GM21423 (cell line): ENCODE results near the gene GPR108.
"Not testable (repeated sequence)": the region's sequence is repeated elsewhere in the genome, so short reads cannot be mapped to it uniquely, and the experiment has no call there.

Source experiments
- ATAC-seq: cut with Tn5 transposase; IDR thresholded peaks from one replicate; pipeline ENCODE4 v1.9.1; 2021; ENCODE audit warnings: mild to moderate bottlenecking, moderate library complexity; ENCODE audit not compliant: unreplicated experiment

The GPR108 gene

GRCh38 chr19:6721138-6721474, 16.3 kb downstream of the GPR108 start:
- no peak for ATAC-seq

DNA sequence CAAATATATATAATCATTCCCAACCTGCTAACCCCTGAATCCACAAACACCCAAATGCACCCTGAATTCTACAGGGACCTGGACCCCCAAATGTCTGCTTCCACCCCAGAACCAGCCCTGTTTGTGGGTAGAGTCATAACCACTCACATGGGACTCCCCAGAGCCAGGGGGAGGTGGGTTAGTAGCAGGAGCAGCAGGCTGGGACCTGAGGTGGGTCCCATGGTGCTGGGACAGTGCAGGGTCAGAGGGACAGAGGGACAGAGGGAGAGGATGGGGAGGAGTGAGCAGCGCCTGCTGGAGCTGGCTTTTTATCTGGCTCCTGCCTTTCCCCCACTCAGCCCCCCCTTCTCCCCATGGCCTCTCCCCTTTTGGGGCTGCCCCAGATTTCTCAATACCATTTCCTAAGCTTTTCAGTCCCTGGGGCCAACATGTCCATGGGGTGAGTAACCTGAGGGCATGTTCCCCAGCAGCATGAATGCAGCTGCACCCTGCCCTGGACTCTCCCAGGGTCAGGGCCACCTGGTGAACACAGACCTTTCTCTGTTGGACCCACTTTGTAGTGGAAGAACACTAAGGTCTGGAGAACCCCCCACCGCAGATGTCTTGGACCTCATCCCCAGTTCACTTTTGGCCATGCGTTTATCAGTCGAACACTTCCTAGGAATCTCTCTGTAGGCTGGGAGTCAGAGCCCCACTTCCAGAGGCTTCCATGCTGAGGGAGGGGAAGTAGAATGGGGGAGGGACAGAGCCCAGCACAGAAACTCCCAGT, 16.8 kb downstream of the GPR108 start, which contains the start of gene C3:
Gene C3, minus strand, starts transcription at position 282 of the 769 bp plus-strand sequence. Its CDS starts 61 bp downstream, at position 221.
- no peak for ATAC-seq

- no peak for ATAC-seq
Observed at GRCh38 chr19:6719992-6720368, 17.4 kb downstream of the GPR108 start.

DNA sequence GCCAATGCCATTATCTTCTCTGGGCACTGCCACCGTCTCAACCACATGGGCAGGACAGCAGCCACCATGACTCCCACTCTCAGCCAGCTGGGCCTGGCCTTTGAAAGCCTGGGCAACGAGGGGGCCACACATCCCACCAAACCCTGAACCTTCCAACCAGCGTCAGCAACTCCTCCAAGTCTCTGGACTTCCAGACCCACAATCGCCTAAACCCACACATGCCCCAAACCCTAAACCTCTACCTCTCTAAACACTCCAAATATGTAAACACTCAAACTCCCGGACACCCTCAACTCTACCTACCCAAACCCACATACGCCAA, 17.9 kb downstream of the GPR108 start:
- no peak for ATAC-seq

GRCh38 chr19:6718741-6719539, 18.4 kb downstream of the GPR108 start:
- no peak for ATAC-seq

DNA sequence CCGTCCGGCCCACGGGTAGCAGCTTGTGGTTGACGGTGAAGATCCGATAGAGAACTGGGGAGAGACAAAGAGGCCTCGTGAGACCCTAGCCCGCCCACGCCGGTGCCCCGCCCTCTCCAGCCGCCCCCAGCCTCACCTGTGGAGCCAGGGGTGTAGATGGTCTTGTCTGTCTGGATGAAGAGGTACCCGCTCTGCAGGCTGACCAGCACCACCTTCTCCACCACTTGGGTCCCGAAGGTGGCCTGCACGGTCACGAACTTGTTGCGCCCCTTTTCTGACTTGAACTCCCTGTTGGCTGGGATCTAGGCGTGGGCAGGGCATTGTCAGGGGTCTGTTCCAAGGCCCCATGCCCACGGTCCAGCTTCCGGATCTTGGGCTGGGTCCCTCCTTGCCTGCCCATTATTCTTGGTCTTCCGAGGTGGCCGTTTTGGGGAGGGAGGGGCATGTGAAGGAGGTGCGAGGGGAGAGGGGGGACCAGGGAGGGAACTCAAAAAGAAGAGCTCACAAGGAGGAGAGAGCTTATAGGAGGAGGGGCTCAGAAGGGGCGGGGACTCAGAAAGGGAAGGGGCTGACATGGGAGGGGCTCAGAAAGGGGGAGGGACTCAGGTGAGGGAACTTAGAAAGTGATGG, 19.2 kb downstream of the GPR108 start:
- no peak for ATAC-seq

DNA sequence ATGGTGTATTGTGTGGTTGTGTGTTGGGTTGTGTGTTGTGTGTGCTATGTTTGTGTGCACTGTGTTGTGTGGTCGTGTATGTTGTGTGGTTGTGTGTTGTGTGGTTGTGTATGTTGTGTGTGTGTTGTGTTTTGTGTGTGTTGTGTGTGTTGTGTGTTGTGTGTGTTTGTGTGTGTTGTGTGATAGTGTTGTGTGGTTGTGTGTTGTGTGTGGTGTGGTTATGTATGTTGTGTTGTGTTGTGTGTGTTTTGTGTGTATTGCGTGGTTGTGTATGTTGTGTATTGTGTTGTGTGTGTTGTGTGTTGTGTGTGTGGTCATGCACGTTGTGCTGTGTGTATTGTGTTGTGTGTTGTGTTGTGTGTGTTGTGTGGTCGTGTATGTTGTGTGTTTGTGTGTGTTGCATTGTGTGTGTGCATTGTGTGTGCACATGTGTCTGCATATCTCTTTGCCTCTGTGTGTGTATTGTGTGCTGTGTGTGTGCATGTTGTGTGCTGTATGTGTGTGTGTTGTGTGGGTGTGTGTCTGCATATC, 19.9 kb downstream of the GPR108 start:
- ATAC-seq, result no peak

- no peak for ATAC-seq
Observed at GRCh38 chr19:6717036-6717435, 20.3 kb downstream of the GPR108 start.

DNA sequence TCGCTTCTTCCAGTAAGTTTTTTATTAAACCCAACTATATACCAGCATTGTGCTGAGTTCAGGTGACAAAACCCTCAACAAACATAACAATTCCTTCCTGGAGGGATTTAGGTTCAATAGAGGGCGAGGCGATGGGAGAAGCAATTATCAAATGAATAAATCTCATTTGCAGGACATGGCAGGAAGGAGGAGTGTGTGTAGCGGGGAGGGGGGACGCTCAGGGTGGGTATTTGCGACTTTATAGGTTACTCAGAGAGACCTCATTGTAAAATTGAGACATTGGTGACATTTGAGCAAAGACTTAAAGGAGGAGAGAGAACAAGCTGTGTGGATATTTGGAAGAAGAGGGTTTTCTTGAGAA, 20.8 kb downstream of the GPR108 start:
- ATAC-seq, result no peak

GRCh38 chr19:6714749-6715555, 22.4 kb downstream of the GPR108 start:
- no peak for ATAC-seq

DNA sequence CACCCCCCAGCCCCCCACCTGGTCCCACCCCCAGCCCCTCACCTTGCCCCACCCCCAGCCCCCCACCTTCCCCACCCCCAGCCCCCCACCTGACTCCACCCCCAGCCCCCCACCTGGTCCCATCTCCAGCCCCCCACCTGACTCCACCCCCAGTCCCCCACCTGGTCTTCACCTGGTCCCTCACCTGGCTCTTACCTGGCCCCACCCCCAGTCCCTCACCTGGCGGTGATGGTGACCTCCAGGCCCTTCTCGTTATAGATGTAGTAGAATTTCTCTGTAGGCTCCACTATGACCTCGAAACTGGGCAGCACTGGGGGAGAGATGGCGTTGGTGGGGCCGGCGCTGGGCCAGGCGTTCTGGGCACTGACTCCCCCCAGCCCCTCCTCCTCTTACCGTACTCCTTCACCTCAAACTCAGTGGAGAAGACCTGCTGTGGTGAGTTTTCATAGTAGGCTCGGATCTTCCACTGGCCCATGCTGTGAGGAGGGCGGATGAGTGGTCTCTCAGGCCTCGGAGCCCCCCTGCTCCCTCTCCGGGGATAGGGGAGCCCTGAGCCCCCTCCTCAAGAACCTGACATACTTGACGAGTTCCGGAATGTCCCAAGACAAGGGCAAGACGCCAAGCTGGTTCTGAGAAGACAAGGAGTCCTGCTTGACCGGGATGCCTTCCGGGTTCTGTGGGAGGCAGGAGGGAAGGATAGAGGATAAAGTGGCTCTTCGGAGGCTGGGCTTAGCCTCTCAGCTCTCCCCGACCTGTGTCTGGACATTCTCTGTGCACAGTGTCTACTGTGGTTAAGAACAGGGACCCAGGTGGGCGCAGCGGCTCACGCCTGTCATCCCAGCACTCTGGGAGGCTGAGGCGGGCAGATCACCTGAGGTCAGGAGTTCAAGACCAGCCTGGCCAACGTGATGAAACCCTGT, 23.3 kb downstream of the GPR108 start:
- no peak for ATAC-seq

DNA sequence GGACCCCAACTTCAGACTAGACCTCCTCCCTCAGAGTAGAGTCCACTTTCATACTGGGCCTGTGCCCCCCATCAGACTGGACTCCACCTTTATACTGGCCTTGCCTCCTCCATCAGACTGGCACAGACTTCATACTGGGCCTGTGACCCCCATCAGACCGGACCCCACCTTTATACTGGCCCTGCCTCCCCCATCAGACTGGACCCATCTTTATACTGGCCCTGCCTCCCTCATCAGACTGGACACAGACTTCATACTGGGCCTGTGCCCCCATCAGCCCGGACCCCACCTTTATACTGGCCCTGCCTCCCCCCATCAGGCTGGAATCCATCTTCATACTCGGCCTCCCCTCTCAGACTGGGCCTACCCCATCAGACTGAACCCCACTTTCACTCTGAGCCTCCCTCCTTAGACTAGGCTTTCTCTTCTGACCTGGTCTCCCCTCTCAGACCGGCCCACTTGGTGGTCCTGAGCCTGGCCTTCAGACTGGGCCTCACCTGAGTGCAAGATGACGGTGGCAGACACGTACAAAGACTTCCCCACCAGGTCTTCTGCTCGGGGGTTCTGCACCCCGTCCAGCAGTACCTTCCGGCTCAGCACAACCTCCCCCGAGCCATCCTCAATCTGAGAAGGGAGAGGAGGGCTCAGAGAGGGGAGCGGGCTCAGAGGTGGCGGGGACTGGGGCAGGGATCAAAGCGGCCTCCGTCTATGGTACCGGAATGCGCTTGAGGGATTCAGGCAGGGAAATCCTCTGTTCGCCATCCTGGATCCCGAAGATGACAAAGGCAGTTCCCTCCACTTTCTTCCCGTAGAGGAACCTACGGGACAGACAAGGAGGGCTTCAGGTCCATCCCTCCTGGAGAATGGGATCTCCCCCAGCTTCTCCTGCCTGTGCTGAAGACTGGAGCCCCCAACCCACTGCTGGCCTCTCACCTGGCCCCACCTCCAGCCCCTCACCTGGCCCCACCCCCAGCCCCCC, 24.4 kb downstream of the GPR108 start:
- ATAC-seq, result no peak

GRCh38 chr19:6712231-6712630, 25.1 kb downstream of the GPR108 start:
- ATAC-seq, result no peak

- ATAC-seq, result no peak
Observed at GRCh38 chr19:6711605-6712004, 25.8 kb downstream of the GPR108 start.

GRCh38 chr19:6711078-6711361, 26.4 kb downstream of the GPR108 start:
- ATAC-seq, result no peak

DNA sequence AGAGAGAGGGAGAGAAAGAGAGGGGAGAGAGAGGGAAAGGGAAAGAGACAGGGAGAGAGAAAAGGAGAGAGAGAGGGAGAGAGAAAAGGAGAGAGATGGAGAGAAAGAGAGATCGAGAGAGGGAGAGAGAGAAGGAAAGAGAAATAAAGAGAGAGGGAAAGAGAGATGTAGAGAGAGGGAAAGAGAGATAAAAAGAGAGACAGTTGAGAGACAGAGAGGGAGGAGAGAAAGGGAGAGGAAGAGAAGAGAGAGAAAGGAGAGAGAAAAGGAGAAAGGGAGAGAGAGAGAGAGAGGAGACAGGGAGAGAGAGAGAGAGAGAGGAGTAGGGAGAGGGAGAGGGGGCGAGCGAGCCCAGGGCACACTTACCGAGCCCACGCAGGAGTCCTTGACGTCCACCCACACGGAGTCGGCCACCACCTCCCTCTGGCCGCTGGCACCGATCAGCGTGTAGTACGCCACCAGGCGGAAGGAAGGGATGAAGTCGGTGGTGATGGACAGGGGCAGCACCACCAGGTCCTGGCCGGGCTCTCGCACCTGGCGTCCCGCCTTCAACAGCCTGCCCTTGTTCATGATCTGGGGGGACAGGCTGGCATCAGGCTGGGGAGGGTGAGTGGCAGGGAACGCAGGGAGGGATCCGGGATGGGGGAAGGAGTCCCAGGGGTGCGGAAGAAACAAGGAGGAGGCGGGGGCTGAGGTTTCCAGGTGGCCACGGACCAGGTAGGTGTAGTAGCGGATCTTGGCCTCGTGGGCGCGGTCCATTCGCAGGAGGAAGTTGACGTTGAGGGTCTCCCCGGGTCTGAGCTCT, 26.9 kb downstream of the GPR108 start:
- ATAC-seq, result no peak

GRCh38 chr19:6709549-6709948, 27.8 kb downstream of the GPR108 start:
- ATAC-seq, result no peak

GRCh38 chr19:6708913-6709312, 28.5 kb downstream of the GPR108 start:
- not testable (repeated sequence) for ATAC-seq
